GM19467 (cell line): ENCODE measurements around the gene HMBS.
"Not testable (repeated sequence)": the region's sequence is repeated elsewhere in the genome, so short reads cannot be mapped to it uniquely, and the experiment has no call there.

Source experiments
- ATAC-seq: cut with Tn5 transposase; IDR thresholded peaks from one replicate; pipeline ENCODE4 v1.9.1; 2021; ENCODE audit warnings: mild to moderate bottlenecking, moderate library complexity; ENCODE audit not compliant: unreplicated experiment

HMBS gene

GRCh38 chr11:119118227-119118626 lies 33.5 kb downstream of the HMBS start:
- no peak for ATAC-seq

GRCh38 chr11:119118946-119119345 lies 34.3 kb downstream of the HMBS start:
- ATAC-seq, result no peak

- ATAC-seq, result no peak
Observed at GRCh38 chr11:119120639-119121007, 35.9 kb downstream of the HMBS start.

- ATAC-seq, result peak; percentile 96
Observed at GRCh38 chr11:119121008-119121810, 36.5 kb downstream of the HMBS start, which contains the start of gene HINFP. Gene HINFP (plus strand): TSS chr11:119121580. CDS start chr11:119126945, 5,365 bp downstream.

GRCh38 chr11:119121811-119122124 lies 37.1 kb downstream of the HMBS start:
- no peak for ATAC-seq

GRCh38 chr11:119125821-119126220 lies 41.1 kb downstream of the HMBS start:
- no peak for ATAC-seq

DNA sequence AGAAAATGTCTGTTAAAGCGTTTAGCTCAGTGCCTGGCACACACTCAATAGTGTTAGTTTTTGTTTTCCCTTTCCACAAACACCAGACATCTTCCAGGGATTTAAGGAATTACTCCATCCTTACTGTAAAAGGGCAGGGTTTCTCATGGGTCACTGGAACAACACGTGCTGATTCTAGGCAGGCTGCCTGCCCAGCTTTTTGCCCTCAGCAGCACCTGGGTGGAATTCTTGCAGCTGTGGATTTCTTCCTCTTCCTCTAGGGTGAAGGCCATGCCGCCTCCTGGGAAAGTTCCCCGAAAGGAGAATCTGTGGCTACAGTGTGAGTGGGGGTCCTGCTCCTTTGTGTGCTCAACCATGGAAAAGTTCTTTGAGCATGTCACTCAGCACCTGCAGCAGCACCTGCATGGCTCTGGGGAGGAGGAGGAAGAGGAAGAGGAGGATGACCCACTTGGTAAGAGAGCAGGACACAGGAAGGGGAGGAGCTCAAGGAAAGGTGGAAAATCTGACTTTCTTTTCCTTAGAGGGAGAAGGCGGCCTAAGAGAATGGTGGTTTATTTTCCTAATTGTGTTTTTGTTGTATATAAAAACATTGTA lies 42.1 kb downstream of the HMBS start:
- ATAC-seq, result no peak

GRCh38 chr11:119130662-119131061 lies 46.0 kb downstream of the HMBS start:
- ATAC-seq, result no peak

- ATAC-seq, result no peak
Observed at GRCh38 chr11:119134389-119134978, 49.8 kb downstream of the HMBS start.

- not testable (repeated sequence) for ATAC-seq
Observed at GRCh38 chr11:119139276-119139675, 54.6 kb downstream of the HMBS start.
